B cell (primary cell): ENCODE data around the gene PSMD2. TPM values are rescaled to one million over a fixed set of nuclear protein-coding genes. Genes with fewer than 3 reads are reported as not detected.

Experiments
- ATAC-seq: fragments of 200-7000 bp; cut with Tn5 transposase; one replicate; pipeline ENCODE4 v1.10.0; 2021; ENCODE audit warnings: low read depth, mild to moderate bottlenecking, moderate number of reproducible peaks, moderate library complexity
- CTCF ChIA-PET: fragments of 350-600 bp; sonication (Branson Sonifier 250); formaldehyde crosslinking; loops from one replicate; lab custom pipeline; 2021; ENCODE audit warnings: antibody characterized with exemption, inconsistent platforms; lab: Charles Lee
- POLR2A ChIA-PET: fragments of 350-600 bp; sonication (Branson Sonifier 250); formaldehyde crosslinking; loops from one replicate; lab custom pipeline; 2021; ENCODE audit warnings: antibody characterized with exemption; lab: Charles Lee
- DNase-seq: peaks from one replicate; pipeline ENCODE4 v3.0.0; 2013
- H2AFZ ChIP-seq: 2 replicates; pipeline ENCODE4 v1.6.1; 2012; ENCODE audit warnings: mild to moderate bottlenecking, low read depth, low read length; ENCODE audit not compliant: insufficient read depth, poor library complexity, severe bottlenecking
- H3K27ac ChIP-seq, 2 donors: 1 replicate in 1 of 2; 2 replicates in 1 of 2; pipeline ENCODE4 v1.5.1; 2012 to 2013; ENCODE audit warnings: low read length in 2 of 2, mild to moderate bottlenecking in 2 of 2, moderate library complexity in 1 of 2
- H3K27me3 ChIP-seq, 4 experiments: fragments of 200-600 bp in 1 of 4; sonication (generic) in 1 of 4; replicated peaks in 1 of 4; 1 replicate in 2 of 4; 2 replicates in 2 of 4; pipeline versions ENCODE4 v1.6.1 to v1.7.0; 2013 to 2016; ENCODE audit warnings: low read length in 3 of 4, mild to moderate bottlenecking in 2 of 4, mixed read lengths in 1 of 4, moderate library complexity in 1 of 4; ENCODE audit not compliant: insufficient read depth in 4 of 4, control insufficient read depth in 3 of 4; ENCODE audit errors: control extremely low read depth in 1 of 4
- H3K36me3 ChIP-seq, 2 experiments: replicated peaks in 1 of 2; 1 replicate in 1 of 2; 2 replicates in 1 of 2; pipeline versions ENCODE4 v1.6.1 to v1.7.1; 2013; ENCODE audit warnings: low read length in 1 of 2; ENCODE audit not compliant: insufficient read depth in 2 of 2, control insufficient read depth in 1 of 2; ENCODE audit errors: control extremely low read depth in 1 of 2, extremely low read depth in 1 of 2
- H3K4me1 ChIP-seq, 2 donors: fragments of 200-600 bp in 1 of 2; sonication (generic) in 1 of 2; 1 replicate in 1 of 2; 2 replicates in 1 of 2; pipeline versions ENCODE4 v1.5.1 to v1.6.1; 2013 to 2017; ENCODE audit warnings: low read length in 2 of 2; ENCODE audit not compliant: control insufficient read depth in 2 of 2, insufficient read depth in 2 of 2
- H3K4me2 ChIP-seq: replicated peaks from 2 replicates; pipeline ENCODE3; 2012; ENCODE audit warnings: mild to moderate bottlenecking, low read depth, low read length; ENCODE audit not compliant: poor library complexity, severe bottlenecking
- H3K4me3 ChIP-seq, 5 experiments: fragments of 200-600 bp in 1 of 5; sonication (generic) in 1 of 5; 1 replicate in 3 of 5; 2 replicates in 2 of 5; pipeline versions ENCODE4 v1.5.1 to v1.7.0; 2011 to 2016; ENCODE audit warnings: low read length in 4 of 5, mild to moderate bottlenecking in 4 of 5, low read depth in 2 of 5, control low read depth in 1 of 5, moderate library complexity in 1 of 5; ENCODE audit not compliant: insufficient read depth in 1 of 5; ENCODE audit errors: control extremely low read depth in 1 of 5, extremely low read depth in 1 of 5
- H3K79me2 ChIP-seq: fragments of 200-600 bp; sonication (generic); one replicate; pipeline ENCODE4 v1.6.0; 2016; ENCODE audit warnings: low read length; ENCODE audit not compliant: control insufficient read depth, insufficient read depth
- H3K9ac ChIP-seq: fragments of 200-600 bp; sonication (generic); 2 replicates; pipeline ENCODE4 v1.6.1; 2017; ENCODE audit warnings: mild to moderate bottlenecking, low read length, moderate library complexity
- H3K9me3 ChIP-seq, 3 donors: one replicate each; pipeline versions ENCODE4 v1.6.1 to v1.7.1; 2013; ENCODE audit warnings: low read length in 2 of 3; ENCODE audit not compliant: control insufficient read depth in 2 of 3, insufficient read depth in 1 of 3; ENCODE audit errors: control extremely low read depth in 1 of 3
- H4K20me1 ChIP-seq: 2 replicates; pipeline ENCODE4 v1.6.0; 2012; ENCODE audit warnings: mild to moderate bottlenecking, low read length; ENCODE audit not compliant: insufficient read depth, control insufficient read depth, poor library complexity, severe bottlenecking
- H3K27ac Mint-ChIP-seq: one replicate; pipeline ENCODE4 v1.8.0; 2021; ENCODE audit warnings: mixed read lengths
- H3K27me3 Mint-ChIP-seq: one replicate; pipeline ENCODE4 v1.8.0; 2021; ENCODE audit warnings: mixed read lengths
- H3K4me1 Mint-ChIP-seq: one replicate; pipeline ENCODE4 v1.8.0; 2021; ENCODE audit warnings: mixed read lengths
- H3K4me3 Mint-ChIP-seq: one replicate; pipeline ENCODE4 v1.8.0; 2021; ENCODE audit warnings: mixed read lengths
- H3K9me3 Mint-ChIP-seq: one replicate; pipeline ENCODE4 v1.8.0; 2022; ENCODE audit warnings: mixed read lengths; ENCODE audit not compliant: insufficient read depth
- EZH2 ChIP-seq: IDR thresholded peaks from 2 replicates; pipeline ENCODE4 v1.6.1; 2012; ENCODE audit warnings: borderline replicate concordance, low read depth, mild to moderate bottlenecking, moderate library complexity, low read length; ENCODE audit not compliant: insufficient read depth, poor library complexity, severe bottlenecking
- WGBS: methylation state at CpG from one replicate; pipeline ENCODE4 v1.1.5; 2013; ENCODE audit warnings: missing lambda C conversion rate; ENCODE audit not compliant: insufficient coverage; 5-methylcytosine and 5-hydroxymethylcytosine counted together
- intact Hi-C: fragments of 100-400 bp; cut with micrococcal nuclease; formaldehyde crosslinking; loops from one replicate; pipeline ENCODE4 v1.10.0; 2022
- polyA plus RNA-seq: library from polyadenylated mRNA; depleted of rRNA; stranded (reverse); fragments of >200 nt; gene quantifications from 2 replicates; pipeline ENCODE4 v1.2.3, GENCODE V29; 2012
- total RNA-seq, 2 donors: library from RNA; stranded (reverse); fragments of 120-200 nt in 1 of 2; gene quantifications; 1 replicate in 1 of 2; 2 replicates in 1 of 2; pipeline versions ENCODE4 v1.2.3 to v1.2.4, GENCODE V29; 2013 to 2022
- TF ChIP-seq, protein P1 (sequence below): fragments of 200-600 bp; IDR thresholded peaks from one replicate; pipeline ENCODE4 v1.8.0; 2022; ENCODE audit warnings: antibody characterized with exemption, mild to moderate bottlenecking

PSMD2 gene
- total and polyA plus RNA-seq, 2 donors (not counting 1 experiment from before 2014, with no cell fraction given), result 79.4 to 140 TPM

DNA sequence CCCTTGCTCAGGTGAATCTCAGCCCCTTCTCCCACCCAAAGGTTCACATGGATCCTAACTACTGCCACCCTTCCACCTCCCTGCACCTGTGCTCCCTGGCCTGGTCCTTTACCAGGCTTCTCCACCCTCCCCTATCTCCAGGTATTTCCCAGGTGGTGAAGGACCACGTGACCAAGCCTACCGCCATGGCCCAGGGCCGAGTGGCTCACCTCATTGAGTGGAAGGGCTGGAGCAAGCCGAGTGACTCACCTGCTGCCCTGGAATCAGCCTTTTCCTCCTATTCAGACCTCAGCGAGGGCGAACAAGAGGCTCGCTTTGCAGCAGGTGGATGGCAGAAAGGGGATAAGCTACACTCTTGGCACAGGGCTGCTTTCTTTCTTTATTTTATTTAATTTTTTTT, 42.9 kb downstream of the PSMD2 start:
- no peaks in the 10 kb centered on the region for H4K20me1 ChIP-seq
- Mint-ChIP-seq H3K9me3 (no peaks in the 10 kb centered on the region), H3K4me3 (no peak overlapping the region), H3K4me1 (peaks cover 17% of the 10 kb centered on the region), H3K27me3 (no peaks in the 10 kb centered on the region), H3K27ac (no peak overlapping the region)
- DNase-seq (no peak), ATAC-seq (no peak)
- H3K27ac ChIP-seq, result no peak overlapping the region
- no peak overlapping the region for H3K9ac ChIP-seq
- 100% methylated on average over 3 of the region's 7 CpGs for WGBS
- CTCF ChIA-PET, result no interaction called here
- no peak overlapping the region for H2AFZ ChIP-seq
- POLR2A ChIA-PET, result no interaction called here
- no peaks in the 10 kb centered on the region for H3K9me3 ChIP-seq
- intact Hi-C loops, result no loop called here
- peaks cover 0 to 3% (median 0%) of the 10 kb centered on the region in 4 experiments for H3K27me3 ChIP-seq
- H3K4me1 ChIP-seq, result peaks cover 3 to 11% of the 10 kb centered on the region in 2 donors
- TF ChIP-seq, protein P1, sequence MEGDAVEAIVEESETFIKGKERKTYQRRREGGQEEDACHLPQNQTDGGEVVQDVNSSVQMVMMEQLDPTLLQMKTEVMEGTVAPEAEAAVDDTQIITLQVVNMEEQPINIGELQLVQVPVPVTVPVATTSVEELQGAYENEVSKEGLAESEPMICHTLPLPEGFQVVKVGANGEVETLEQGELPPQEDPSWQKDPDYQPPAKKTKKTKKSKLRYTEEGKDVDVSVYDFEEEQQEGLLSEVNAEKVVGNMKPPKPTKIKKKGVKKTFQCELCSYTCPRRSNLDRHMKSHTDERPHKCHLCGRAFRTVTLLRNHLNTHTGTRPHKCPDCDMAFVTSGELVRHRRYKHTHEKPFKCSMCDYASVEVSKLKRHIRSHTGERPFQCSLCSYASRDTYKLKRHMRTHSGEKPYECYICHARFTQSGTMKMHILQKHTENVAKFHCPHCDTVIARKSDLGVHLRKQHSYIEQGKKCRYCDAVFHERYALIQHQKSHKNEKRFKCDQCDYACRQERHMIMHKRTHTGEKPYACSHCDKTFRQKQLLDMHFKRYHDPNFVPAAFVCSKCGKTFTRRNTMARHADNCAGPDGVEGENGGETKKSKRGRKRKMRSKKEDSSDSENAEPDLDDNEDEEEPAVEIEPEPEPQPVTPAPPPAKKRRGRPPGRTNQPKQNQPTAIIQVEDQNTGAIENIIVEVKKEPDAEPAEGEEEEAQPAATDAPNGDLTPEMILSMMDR, result no peak
- no peak for TF ChIP-seq EZH2
- H3K4me2 ChIP-seq, result no peak overlapping the region
- peaks cover 0 to 4% of the 10 kb centered on the region in 2 experiments for H3K36me3 ChIP-seq
- no peak overlapping the region for H3K4me3 ChIP-seq
- H3K79me2 ChIP-seq, result peaks cover 15% of the 10 kb centered on the region

DNA sequence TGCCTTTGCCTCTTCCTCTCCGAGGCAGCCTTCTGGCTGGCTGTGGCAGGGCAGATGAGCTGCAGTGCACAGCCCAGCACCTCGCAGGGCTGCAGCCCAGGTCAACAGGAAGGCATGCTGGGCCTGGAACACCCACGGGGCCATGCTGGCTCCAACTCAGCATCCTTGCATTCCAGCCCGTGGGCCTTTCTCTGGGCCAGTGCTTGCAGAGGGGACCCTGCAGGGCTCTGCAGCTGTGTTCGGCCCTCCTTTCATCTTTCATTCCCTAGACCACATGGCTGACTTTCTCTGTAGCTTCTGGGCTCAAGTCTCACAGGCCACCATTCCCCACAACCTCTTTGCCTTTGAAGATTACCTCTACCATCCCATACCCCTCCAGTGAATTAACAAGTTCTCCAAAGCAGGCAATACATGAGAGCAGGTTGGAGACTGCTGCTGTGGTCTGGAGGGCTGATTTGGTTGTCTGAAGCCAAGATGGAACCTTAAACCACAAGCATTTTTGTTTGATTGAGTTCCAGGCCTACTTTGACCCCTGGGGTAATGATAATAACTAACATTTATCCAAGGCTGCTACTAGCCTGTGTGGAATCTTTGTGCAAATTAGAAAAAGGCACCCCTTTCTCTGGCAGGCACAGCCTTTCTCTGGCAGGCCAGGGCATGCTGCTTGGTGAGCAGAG, 44.3 kb downstream of the PSMD2 start:
- intact Hi-C loops, result no loop called here
- H3K4me1 Mint-ChIP-seq, result peaks cover 5% of the 10 kb centered on the region
- peaks cover 0 to 5% of the 10 kb centered on the region in 2 donors for H3K4me1 ChIP-seq
- H3K4me2 ChIP-seq, result no peak overlapping the region
- H2AFZ ChIP-seq, result no peak overlapping the region
- ChIA-PET POLR2A (interaction anchor here (0.6 kb wide), 1 partner anchor 21 kb away, joined by 3 read pairs; no protein-coding TSS in a partner anchor), CTCF (no interaction called here)
- no peak for DNase-seq
- H3K79me2 ChIP-seq, result peaks cover 1% of the 10 kb centered on the region
- peaks cover 0 to 4% of the 10 kb centered on the region in 2 experiments for H3K36me3 ChIP-seq
- H3K9me3 ChIP-seq, result no peaks in the 10 kb centered on the region
- no peaks in the 10 kb centered on the region for H3K9me3 Mint-ChIP-seq
- ATAC-seq, result no peak
- TF ChIP-seq EZH2, result no peak
- TF ChIP-seq, protein P1, result no peak
- no peaks in the 10 kb centered on the region for H4K20me1 ChIP-seq
- no peak overlapping the region for H3K4me3 ChIP-seq
- H3K27me3 ChIP-seq, result peaks cover 0 to under 1% (median 0%) of the 10 kb centered on the region in 4 experiments
- H3K27me3 Mint-ChIP-seq, result no peaks in the 10 kb centered on the region
- no peak overlapping the region for H3K27ac ChIP-seq
- WGBS, result 100% methylated on average over 5 of the region's 5 CpGs
- no peak overlapping the region for H3K4me3 Mint-ChIP-seq
- H3K27ac Mint-ChIP-seq, result no peak overlapping the region
- H3K9ac ChIP-seq, result no peak overlapping the region
